T-helper 2 cell treated with Interferon-gamma antibody and Interleukin-4, amounts not matched to agents 5 μg/mL and 100 μg/mL, for 36 hours (primary cell): ENCODE data around the gene PDXDC1.
"Not testable (repeated sequence)": the region's sequence is repeated elsewhere in the genome, so short reads cannot be mapped to it uniquely, and the experiment has no call there.

ENCODE experiments used
- DNase-seq: peaks from one replicate; pipeline ENCODE4 v3.0.0; 2021; ENCODE audit warnings: low spot score
- H3K27ac Mint-ChIP-seq: one replicate; pipeline ENCODE4 v1.8.0; 2021; ENCODE audit warnings: mild to moderate bottlenecking, mixed read lengths
- H3K27me3 Mint-ChIP-seq: one replicate; pipeline ENCODE4 v1.8.0; 2021; ENCODE audit warnings: low read depth, mixed read lengths
- H3K36me3 Mint-ChIP-seq: one replicate; pipeline ENCODE4 v1.8.0; 2021; ENCODE audit warnings: low read depth, mixed read lengths
- H3K4me1 Mint-ChIP-seq: one replicate; pipeline ENCODE4 v1.8.0; 2021; ENCODE audit warnings: low read depth, mixed read lengths
- H3K4me3 Mint-ChIP-seq: one replicate; pipeline ENCODE4 v1.8.0; 2022; ENCODE audit warnings: mild to moderate bottlenecking, moderate library complexity, mixed read lengths
- H3K9me3 Mint-ChIP-seq: one replicate; pipeline ENCODE4 v1.8.0; 2021; ENCODE audit warnings: mixed read lengths

The PDXDC1 gene

GRCh38 chr16:14988092-14988491 is 13.3 kb downstream of the PDXDC1 start:
- H3K4me1 Mint-ChIP-seq, H3K27ac Mint-ChIP-seq, H3K27me3 Mint-ChIP-seq, H3K4me3 Mint-ChIP-seq, DNase-seq: not testable (repeated sequence)
- Mint-ChIP-seq H3K36me3 (peaks cover 23% of the 10 kb centered on the region), H3K9me3 (peaks cover 11% of the 10 kb centered on the region)

- DNase-seq, H3K4me1 Mint-ChIP-seq, H3K27ac Mint-ChIP-seq, H3K27me3 Mint-ChIP-seq, H3K4me3 Mint-ChIP-seq: not testable (repeated sequence)
- H3K36me3 Mint-ChIP-seq: peaks cover 28% of the 10 kb centered on the region
- H3K9me3 Mint-ChIP-seq: peaks cover 14% of the 10 kb centered on the region
Observed at GRCh38 chr16:14988661-14989191, 13.9 kb downstream of the PDXDC1 start.

GRCh38 chr16:14989291-14990281 is 14.8 kb downstream of the PDXDC1 start:
- not testable (repeated sequence) for H3K4me1 Mint-ChIP-seq, H3K4me3 Mint-ChIP-seq, H3K27ac Mint-ChIP-seq, H3K27me3 Mint-ChIP-seq, DNase-seq
- peaks cover 26% of the 10 kb centered on the region for H3K36me3 Mint-ChIP-seq
- peaks cover 14% of the 10 kb centered on the region for H3K9me3 Mint-ChIP-seq

- not testable (repeated sequence) for H3K27ac Mint-ChIP-seq, H3K4me3 Mint-ChIP-seq, H3K27me3 Mint-ChIP-seq, DNase-seq, H3K4me1 Mint-ChIP-seq
- Mint-ChIP-seq H3K36me3 (peaks cover 21% of the 10 kb centered on the region), H3K9me3 (peaks cover 14% of the 10 kb centered on the region)
Observed at GRCh38 chr16:14993277-14994151, 18.7 kb downstream of the PDXDC1 start.

GRCh38 chr16:14996702-14997101 is 21.9 kb downstream of the PDXDC1 start:
- not testable (repeated sequence) for H3K27me3 Mint-ChIP-seq, DNase-seq, H3K4me1 Mint-ChIP-seq, H3K4me3 Mint-ChIP-seq, H3K27ac Mint-ChIP-seq
- peaks cover 15% of the 10 kb centered on the region for H3K36me3 Mint-ChIP-seq
- H3K9me3 Mint-ChIP-seq: peaks cover 14% of the 10 kb centered on the region

GRCh38 chr16:14998300-14998699 is 23.5 kb downstream of the PDXDC1 start:
- H3K9me3 Mint-ChIP-seq, H3K36me3 Mint-ChIP-seq, H3K27ac Mint-ChIP-seq, H3K4me1 Mint-ChIP-seq, DNase-seq, H3K4me3 Mint-ChIP-seq, H3K27me3 Mint-ChIP-seq: not testable (repeated sequence)

GRCh38 chr16:14999845-15000244 is 25.0 kb downstream of the PDXDC1 start:
- H3K4me1 Mint-ChIP-seq, H3K27ac Mint-ChIP-seq, H3K9me3 Mint-ChIP-seq, DNase-seq, H3K27me3 Mint-ChIP-seq, H3K4me3 Mint-ChIP-seq: not testable (repeated sequence)
- H3K36me3 Mint-ChIP-seq: peaks cover 12% of the 10 kb centered on the region

- H3K4me1 Mint-ChIP-seq, H3K27ac Mint-ChIP-seq, DNase-seq, H3K4me3 Mint-ChIP-seq, H3K9me3 Mint-ChIP-seq, H3K27me3 Mint-ChIP-seq: not testable (repeated sequence)
- H3K36me3 Mint-ChIP-seq: peaks cover 14% of the 10 kb centered on the region
Observed at GRCh38 chr16:15002448-15002847, 27.6 kb downstream of the PDXDC1 start.

GRCh38 chr16:15005357-15006132 is 30.7 kb downstream of the PDXDC1 start:
- H3K27me3 Mint-ChIP-seq, DNase-seq, H3K27ac Mint-ChIP-seq, H3K9me3 Mint-ChIP-seq, H3K4me3 Mint-ChIP-seq, H3K4me1 Mint-ChIP-seq: not testable (repeated sequence)
- H3K36me3 Mint-ChIP-seq: peaks cover 26% of the 10 kb centered on the region

GRCh38 chr16:15008647-15009046 is 33.8 kb downstream of the PDXDC1 start:
- not testable (repeated sequence) for DNase-seq, H3K27me3 Mint-ChIP-seq, H3K9me3 Mint-ChIP-seq, H3K27ac Mint-ChIP-seq, H3K4me3 Mint-ChIP-seq, H3K4me1 Mint-ChIP-seq
- H3K36me3 Mint-ChIP-seq: peaks cover 35% of the 10 kb centered on the region

- H3K4me3 Mint-ChIP-seq: not testable (repeated sequence)
- peaks cover 43% of the 10 kb centered on the region for H3K36me3 Mint-ChIP-seq
Observed at GRCh38 chr16:15012941-15013340, 38.1 kb downstream of the PDXDC1 start.

GRCh38 chr16:15015671-15016070 is 40.8 kb downstream of the PDXDC1 start:
- DNase-seq, H3K4me3 Mint-ChIP-seq, H3K27ac Mint-ChIP-seq, H3K9me3 Mint-ChIP-seq, H3K27me3 Mint-ChIP-seq: not testable (repeated sequence)
- H3K4me1 Mint-ChIP-seq: peaks cover 18% of the 10 kb centered on the region
- peaks cover 32% of the 10 kb centered on the region for H3K36me3 Mint-ChIP-seq

More at GRCh38 chr16:15012941-15013340, 38.1 kb downstream of the PDXDC1 start:
- H3K4me1 Mint-ChIP-seq: peaks cover 18% of the 10 kb centered on the region
- not testable (repeated sequence) for H3K27ac Mint-ChIP-seq, H3K27me3 Mint-ChIP-seq, DNase-seq, H3K9me3 Mint-ChIP-seq

- DNase-seq, H3K27me3 Mint-ChIP-seq: not testable (repeated sequence)
- peak overlapping the region; percentile 31 for H3K27ac Mint-ChIP-seq
Observed at GRCh38 chr16:15016354-15016753, 41.5 kb downstream of the PDXDC1 start.

More at GRCh38 chr16:15016354-15016753, 41.5 kb downstream of the PDXDC1 start:
- not testable (repeated sequence) for H3K9me3 Mint-ChIP-seq, H3K4me3 Mint-ChIP-seq
- H3K36me3 Mint-ChIP-seq: peaks cover 26% of the 10 kb centered on the region
- peaks cover 18% of the 10 kb centered on the region for H3K4me1 Mint-ChIP-seq
